ENCODE results near the gene PHC2. TPM values are rescaled to one million over a fixed set of nuclear protein-coding genes. Genes with fewer than 3 reads are reported as not detected.

Gene PHC2
- total and polyA plus RNA-seq, 9 of the 15 experiments (the other 6 are each of a cell fraction or from before 2014, with no cell fraction given), result 3.1 to 67.6 (median 34.6) TPM

DNA sequence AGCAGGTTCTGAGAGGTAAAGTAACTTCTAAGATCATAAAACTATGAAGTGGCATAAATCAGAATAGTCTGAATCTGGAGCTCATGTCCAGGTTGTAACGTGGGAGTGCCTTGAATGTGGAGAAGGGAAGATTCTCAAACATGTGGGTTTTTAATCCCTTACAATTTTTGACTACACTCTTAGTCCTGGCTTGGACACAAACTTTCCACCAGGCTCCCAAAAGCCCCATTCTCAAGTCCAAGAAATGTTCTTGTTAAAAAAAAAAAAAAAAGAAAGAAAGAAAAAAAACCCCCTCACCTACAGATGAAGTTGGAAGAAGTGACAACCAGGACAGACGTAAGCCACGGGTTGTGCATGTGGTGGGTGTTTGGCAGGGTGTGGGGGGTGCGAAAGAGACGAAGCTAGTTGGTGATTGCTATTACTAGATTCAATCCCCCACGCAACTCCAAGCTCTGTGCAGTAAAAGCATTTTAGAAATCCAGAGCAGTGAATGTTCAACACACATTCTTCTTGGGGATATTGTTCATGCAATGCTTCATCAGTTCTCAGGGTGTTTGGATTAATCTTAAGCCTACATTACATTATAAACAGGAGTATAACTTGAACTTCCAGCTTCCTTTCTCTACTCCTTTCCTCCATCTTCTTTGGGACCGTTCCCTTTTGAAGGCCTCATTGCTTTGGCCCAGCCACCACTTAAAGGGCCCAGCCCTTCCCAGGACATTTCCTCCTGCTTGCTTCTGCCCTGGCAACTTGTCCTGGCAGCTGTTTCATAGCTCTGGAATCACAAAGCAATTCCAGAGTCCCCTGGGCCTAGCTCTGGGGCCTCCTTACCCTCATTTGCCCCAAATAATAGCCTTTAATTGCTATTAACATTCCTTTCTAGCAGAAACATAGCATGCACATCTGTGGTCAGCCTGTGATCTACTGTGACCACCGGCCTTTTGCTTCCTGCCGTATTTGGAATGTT is 41.8 kb downstream of the PHC2 start (continued):
- TF ChIP-seq ZNF655 (CRISPR knock-in tag; IDR thresholded peaks at IDR 0.05), result no peak
- TF ChIP-seq, protein P1, sequence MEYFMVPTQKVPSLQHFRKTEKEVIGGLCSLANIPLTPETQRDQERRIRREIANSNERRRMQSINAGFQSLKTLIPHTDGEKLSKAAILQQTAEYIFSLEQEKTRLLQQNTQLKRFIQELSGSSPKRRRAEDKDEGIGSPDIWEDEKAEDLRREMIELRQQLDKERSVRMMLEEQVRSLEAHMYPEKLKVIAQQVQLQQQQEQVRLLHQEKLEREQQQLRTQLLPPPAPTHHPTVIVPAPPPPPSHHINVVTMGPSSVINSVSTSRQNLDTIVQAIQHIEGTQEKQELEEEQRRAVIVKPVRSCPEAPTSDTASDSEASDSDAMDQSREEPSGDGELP (CRISPR knock-in tag; IDR thresholded peaks at IDR 0.05; ENCODE audit: borderline replicate concordance), result no peak

DNA sequence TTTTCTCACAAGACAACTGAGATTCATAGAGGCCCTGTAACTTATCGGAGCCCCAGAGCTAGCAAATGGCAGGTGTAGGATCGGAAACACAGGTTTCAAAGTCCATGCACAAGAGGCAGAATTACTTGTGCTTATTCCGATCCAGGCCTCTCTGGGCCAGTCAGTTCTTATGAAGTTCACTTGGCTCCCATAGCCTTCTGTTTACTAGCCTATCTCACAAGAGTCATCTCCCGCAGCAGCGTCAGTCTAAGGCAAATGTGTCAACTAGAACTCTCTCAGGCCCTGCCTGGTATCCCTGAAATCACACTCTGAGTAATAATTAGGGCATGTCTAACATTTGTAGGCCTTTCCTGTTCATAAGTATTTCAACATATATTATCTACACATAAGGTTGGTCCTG is 43.3 kb downstream of the PHC2 start:
- no peaks in the 10 kb centered on the region; a peak in 1 of 5 replicates for H3K4me1 ChIP-seq (replicated peaks in 1 of 2; ENCODE audit: control insufficient read depth in 2 of 2, insufficient read depth in 2 of 2, low read length in 2 of 2)
- H3K4me3 ChIP-seq, result no peak overlapping the region
- intact Hi-C loops (cut with micrococcal nuclease) (no loop called here), in situ Hi-C loops (cut with MboI) (no loop called here)
- CTCF ChIA-PET (ENCODE audit: low intra/inter-chr PET ratio), result no interaction called here
- BruUV-seq (replicated peaks), result no TSS peak
- H3K4me2 ChIP-seq (ENCODE audit: insufficient read depth, low read length), result no peak overlapping the region
- WGBS (ENCODE audit: insufficient coverage, low coverage, missing lambda C conversion rate), result 49% methylated on average over 5 of the region's 5 CpGs
- H3K9ac ChIP-seq (ENCODE audit: insufficient read depth in 1 of 2, low read depth in 2 of 2, low read length in 2 of 2), result no peak overlapping the region
- no peak for DNase-seq (ENCODE audit: extremely low read depth in 1 of 4, low spot score in 3 of 4)
- no peak overlapping the region for H2AFZ ChIP-seq (ENCODE audit: low read depth, low read length)
- H3K9me1 ChIP-seq (ENCODE audit: control insufficient read depth, insufficient read depth, low read length), result no peaks in the 10 kb centered on the region
- no peaks in the 10 kb centered on the region for H4K20me1 ChIP-seq (replicated peaks; ENCODE audit: control insufficient read depth, insufficient read depth, low read length)
- TF ChIP-seq IRF9 (tag; IDR thresholded peaks at IDR 0.05) (no peak), RBM34 (IDR thresholded peaks at IDR 0.05; ENCODE audit: borderline replicate concordance, insufficient read depth, low read length) (no peak), ZNF146 (CRISPR knock-in tag; IDR thresholded peaks at IDR 0.05; ENCODE audit: unreplicated experiment) (no peak), FOXO4 (CRISPR knock-in tag; IDR thresholded peaks at IDR 0.05) (no peak)
- TF ChIP-seq, protein P2, sequence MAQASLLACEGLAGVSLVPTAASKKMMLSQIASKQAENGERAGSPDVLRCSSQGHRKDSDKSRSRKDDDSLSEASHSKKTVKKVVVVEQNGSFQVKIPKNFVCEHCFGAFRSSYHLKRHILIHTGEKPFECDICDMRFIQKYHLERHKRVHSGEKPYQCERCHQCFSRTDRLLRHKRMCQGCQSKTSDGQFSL (CRISPR knock-in tag; IDR thresholded peaks at IDR 0.05), result no peak
- TF ChIP-seq, protein P2 (tag; IDR thresholded peaks at IDR 0.05), result no peak
- POLR2A ChIA-PET, result interaction anchor here (0.5 to 0.8 kb wide), 2 partner anchors 14 to 171 kb away, joined by 3 to 5 read pairs; no protein-coding TSS in a partner anchor
- ATAC-seq, result no peak
- H3K27me3 ChIP-seq (ENCODE audit: control insufficient read depth in 2 of 2, insufficient read depth in 2 of 2, low read length in 2 of 2), result peaks cover 5 to 14% of the 10 kb centered on the region in 2 experiments; a peak in 3 of 5 replicates
- H3K27ac ChIP-seq (ENCODE audit: extremely low read depth, low read depth, low read length), result no peak overlapping the region
- no peaks in the 10 kb centered on the region for H3K79me2 ChIP-seq (ENCODE audit: control insufficient read depth, insufficient read depth, low read length)
- no peaks in the 10 kb centered on the region for H3K36me3 ChIP-seq (ENCODE audit: control insufficient read depth, insufficient read depth, low read length)
- no peaks in the 10 kb centered on the region for H3K9me3 ChIP-seq (replicated peaks; ENCODE audit: control insufficient read depth, insufficient read depth, low read depth, low read length)
- FAIRE-seq, result no peak

Data from K562 (cell line).